ENCODE results near the gene ANKRD24.
"Not testable (repeated sequence)": the region's sequence is repeated elsewhere in the genome, so short reads cannot be mapped to it uniquely, and the experiment has no call there.

The ANKRD24 gene

GRCh38 chr19:4241824-4242430, 59.4 kb downstream of the ANKRD24 start:
- H3K27ac ChIP-seq (ENCODE audit: low read depth, low read length): peak overlapping the region; percentile 55
- H3K4me3 ChIP-seq (ENCODE audit: low read length): peak overlapping the region; percentile 35
- no peaks in the 10 kb centered on the region for H3K9me2 ChIP-seq (replicated peaks; ENCODE audit: control insufficient read depth, low read length)
- peak overlapping the region; percentile 56 for H3K4me2 ChIP-seq (ENCODE audit: low read length)
- no peaks in the 10 kb centered on the region for H3K27me3 ChIP-seq (ENCODE audit: control insufficient read depth, low read length)
- peaks cover 31% of the 10 kb centered on the region for H3K4me1 ChIP-seq (ENCODE audit: control insufficient read depth, low read length)
- no peaks in the 10 kb centered on the region for H3K36me3 ChIP-seq (ENCODE audit: control insufficient read depth, low read length)
- no peaks in the 10 kb centered on the region for H3K9me3 ChIP-seq (ENCODE audit: control insufficient read depth, insufficient read depth, low read length)
- TF ChIP-seq EZH2phosphoT487 (IDR thresholded peaks at IDR 0.05; ENCODE audit: borderline replicate concordance, low read length): no peak
- no peak for TF ChIP-seq CTCF (IDR thresholded peaks at IDR 0.05; ENCODE audit: low read depth, low read length, poor library complexity, severe bottlenecking)
- H4K20me1 ChIP-seq (ENCODE audit: control insufficient read depth, insufficient read depth, low read depth, low read length): no peaks in the 10 kb centered on the region
- H3K79me2 ChIP-seq (ENCODE audit: control insufficient read depth, low read length): no peaks in the 10 kb centered on the region
- peaks cover 5% of the 10 kb centered on the region; the same call in 1 of the 2 replicates for H3F3A ChIP-seq (ENCODE audit: control insufficient read depth, insufficient read depth)

GRCh38 chr19:4245938-4246337, 63.4 kb downstream of the ANKRD24 start:
- H3K27me3 ChIP-seq (ENCODE audit: control insufficient read depth, low read length); H4K20me1 ChIP-seq (ENCODE audit: control insufficient read depth, insufficient read depth, low read depth, low read length); H3K9me3 ChIP-seq (ENCODE audit: control insufficient read depth, insufficient read depth, low read length); H3F3A ChIP-seq (ENCODE audit: control insufficient read depth, insufficient read depth); H3K9me2 ChIP-seq (replicated peaks; ENCODE audit: control insufficient read depth, low read length): not testable (repeated sequence)
- Histone ChIP-seq H3K36me3 (ENCODE audit: control insufficient read depth, low read length) (peaks cover 28% of the 10 kb centered on the region), H3K27ac (ENCODE audit: low read depth, low read length) (peak overlapping the region; percentile 84), H3K4me3 (ENCODE audit: low read length) (peak overlapping the region; percentile 88), H3K4me2 (ENCODE audit: low read length) (peak overlapping the region; percentile 83), H3K4me1 (ENCODE audit: control insufficient read depth, low read length) (peaks cover 40% of the 10 kb centered on the region), H3K79me2 (ENCODE audit: control insufficient read depth, low read length) (peaks cover 25% of the 10 kb centered on the region)

GRCh38 chr19:4246767-4247593, 64.5 kb downstream of the ANKRD24 start, which contains the start of gene YJU2:
Gene YJU2, plus strand, starts transcription at chr19:4247080. Its CDS starts 67 bp downstream, at chr19:4247147.
- H3K36me3 ChIP-seq (ENCODE audit: control insufficient read depth, low read length): peaks cover 38% of the 10 kb centered on the region
- H3K27ac ChIP-seq (ENCODE audit: low read depth, low read length): peak within 1 kb of the TSS; percentile 84
- 0 out of 2 replicates have a peak, but pooled peaks cover 8% of the 10 kb centered on the region for H4K20me1 ChIP-seq (ENCODE audit: control insufficient read depth, insufficient read depth, low read depth, low read length)
- no peaks in the 10 kb centered on the region for H3K27me3 ChIP-seq (ENCODE audit: control insufficient read depth, low read length)
- no peaks in the 10 kb centered on the region for H3K9me3 ChIP-seq (ENCODE audit: control insufficient read depth, insufficient read depth, low read length)
- peaks cover 33% of the 10 kb centered on the region for H3K4me1 ChIP-seq (ENCODE audit: control insufficient read depth, low read length)
- peaks cover 25% of the 10 kb centered on the region for H3K79me2 ChIP-seq (ENCODE audit: control insufficient read depth, low read length)
- H3F3A ChIP-seq (ENCODE audit: control insufficient read depth, insufficient read depth): 0 out of 2 replicates have a peak, but pooled peaks cover 3% of the 10 kb centered on the region
- no peaks in the 10 kb centered on the region for H3K9me2 ChIP-seq (replicated peaks; ENCODE audit: control insufficient read depth, low read length)
- peak; percentile 90 for TF ChIP-seq CTCF (IDR thresholded peaks at IDR 0.05; ENCODE audit: low read depth, low read length, poor library complexity, severe bottlenecking)
- no peak for TF ChIP-seq EZH2phosphoT487 (IDR thresholded peaks at IDR 0.05; ENCODE audit: borderline replicate concordance, low read length)
- H3K4me2 ChIP-seq (ENCODE audit: low read length): peak within 1 kb of the TSS; percentile 83
- peak within 1 kb of the TSS; percentile 88 for H3K4me3 ChIP-seq (ENCODE audit: low read length)

- Histone ChIP-seq H3F3A (ENCODE audit: control insufficient read depth, insufficient read depth) (no peaks in the 10 kb centered on the region), H3K4me3 (ENCODE audit: low read length) (no peak overlapping the region), H3K9me3 (ENCODE audit: control insufficient read depth, insufficient read depth, low read length) (no peaks in the 10 kb centered on the region), H3K27me3 (ENCODE audit: control insufficient read depth, low read length) (no peaks in the 10 kb centered on the region), H3K27ac (ENCODE audit: low read depth, low read length) (no peak overlapping the region), H4K20me1 (ENCODE audit: control insufficient read depth, insufficient read depth, low read depth, low read length) (no peaks in the 10 kb centered on the region), H3K36me3 (ENCODE audit: control insufficient read depth, low read length) (peaks cover 66% of the 10 kb centered on the region), H3K4me2 (ENCODE audit: low read length) (no peak overlapping the region), H3K9me2 (replicated peaks; ENCODE audit: control insufficient read depth, low read length) (no peaks in the 10 kb centered on the region), H3K79me2 (ENCODE audit: control insufficient read depth, low read length) (no peaks in the 10 kb centered on the region), H3K4me1 (ENCODE audit: control insufficient read depth, low read length) (no peaks in the 10 kb centered on the region)
- no peak for TF ChIP-seq EZH2phosphoT487 (IDR thresholded peaks at IDR 0.05; ENCODE audit: borderline replicate concordance, low read length)
- TF ChIP-seq CTCF (IDR thresholded peaks at IDR 0.05; ENCODE audit: low read depth, low read length, poor library complexity, severe bottlenecking): peak; percentile 71
These were observed 74.1 kb downstream of the ANKRD24 start for GRCh38 chr19:4256563-4256962.

All from DOHH2 (cell line).